ENCODE measurements around the gene ABCC4. TPM values are rescaled to one million over a fixed set of nuclear protein-coding genes. Genes with fewer than 3 reads are reported as not detected.

Gene ABCC4
- total RNA-seq, 1 donor from 2014 or later, result 4.9 TPM

DNA sequence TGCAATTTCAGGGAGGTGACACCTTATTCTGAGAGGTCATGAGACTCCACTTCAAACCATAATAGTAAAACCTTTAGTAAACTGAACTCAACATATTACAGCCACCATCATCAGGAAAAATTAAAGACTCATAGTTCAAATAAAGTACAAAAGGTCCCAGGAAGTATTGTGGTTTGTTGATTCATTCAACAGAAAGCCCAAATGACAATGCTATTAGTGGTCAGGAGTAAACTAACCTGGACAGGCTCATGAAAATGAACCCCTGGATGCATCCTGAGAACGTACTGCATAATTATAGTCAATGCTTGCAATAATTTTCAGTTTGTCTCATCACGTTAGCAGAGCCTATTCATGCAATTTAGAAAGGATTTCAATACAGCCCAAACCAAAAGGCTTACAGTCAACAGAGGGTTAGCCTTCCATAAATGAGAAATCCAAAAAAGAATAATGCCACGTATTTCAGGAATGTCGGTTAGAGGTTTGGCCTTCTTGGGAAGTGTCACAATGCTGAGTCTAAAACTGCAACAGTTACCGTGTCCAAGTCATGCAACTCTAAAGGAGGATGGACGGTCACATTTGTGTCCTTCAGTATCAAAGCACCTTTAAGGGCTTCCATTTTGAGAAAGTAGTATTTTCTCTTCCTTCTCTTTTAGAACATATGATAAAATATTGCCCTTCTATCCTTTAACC, 280.8 kb downstream of the ABCC4 start:
- Histone ChIP-seq H3K4me1 (no peaks in the 10 kb centered on the region), H3K9me3 (replicated peaks) (no peaks in the 10 kb centered on the region), H3K36me3 (peaks cover 14% of the 10 kb centered on the region), H3K27me3 (ENCODE audit: low read depth) (no peaks in the 10 kb centered on the region), H3K4me3 (no peak overlapping the region), H3K27ac (replicated peaks) (no peak overlapping the region)
- no peak for TF ChIP-seq CTCF (IDR thresholded peaks at IDR 0.05; ENCODE audit: borderline replicate concordance)
- intact Hi-C loops (cut with micrococcal nuclease), result no loop called here
- no peak for DNase-seq

GRCh38 chr13:95019886-95020285, 281.4 kb downstream of the ABCC4 start:
- no peaks in the 10 kb centered on the region for H3K27me3 ChIP-seq (ENCODE audit: low read depth)
- no peaks in the 10 kb centered on the region for H3K9me3 ChIP-seq (replicated peaks)
- H3K27ac ChIP-seq (replicated peaks), result no peak overlapping the region
- H3K36me3 ChIP-seq, result peaks cover 14% of the 10 kb centered on the region
- H3K4me3 ChIP-seq, result no peak overlapping the region
- H3K4me1 ChIP-seq, result no peaks in the 10 kb centered on the region
- no peak for TF ChIP-seq CTCF (IDR thresholded peaks at IDR 0.05; ENCODE audit: borderline replicate concordance)
- intact Hi-C loops (cut with micrococcal nuclease), result no loop called here
- DNase-seq, result no peak

DNA sequence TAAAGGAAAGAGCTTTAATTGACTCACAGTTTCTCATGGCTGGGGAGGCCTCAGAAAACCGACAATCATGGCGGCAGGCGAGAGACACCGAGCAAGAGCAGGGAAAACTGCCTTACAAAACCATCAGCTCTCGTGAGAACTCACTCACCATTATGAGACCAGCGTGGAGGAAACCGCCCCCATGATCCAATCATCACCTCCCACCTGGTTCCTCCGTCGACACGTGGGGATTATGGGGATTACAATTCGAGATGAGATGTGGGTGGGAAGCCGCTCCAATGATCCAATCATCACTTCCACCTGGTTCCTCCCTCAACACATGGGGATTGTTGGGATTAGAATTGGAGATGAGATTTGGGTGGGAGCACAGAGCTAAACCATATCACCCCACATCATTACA, 293.9 kb downstream of the ABCC4 start:
- no peak for DNase-seq
- intact Hi-C loops (cut with micrococcal nuclease), result no loop called here

GRCh38 chr13:95005300-95005699, 296.0 kb downstream of the ABCC4 start:
- Histone ChIP-seq H3K27me3 (ENCODE audit: low read depth) (peaks cover 46% of the 10 kb centered on the region), H3K27ac (replicated peaks) (no peak overlapping the region), H3K9me3 (replicated peaks) (no peaks in the 10 kb centered on the region), H3K4me3 (no peak overlapping the region), H3K36me3 (no peaks in the 10 kb centered on the region), H3K4me1 (peaks cover 6% of the 10 kb centered on the region)
- DNase-seq, result no peak
- no peak for TF ChIP-seq CTCF (IDR thresholded peaks at IDR 0.05; ENCODE audit: borderline replicate concordance)
- intact Hi-C loops (cut with micrococcal nuclease), result no loop called here

More for the DNA sequence above, 293.9 kb downstream of the ABCC4 start:
- Histone ChIP-seq H3K36me3 (no peaks in the 10 kb centered on the region), H3K4me3 (no peak overlapping the region), H3K4me1 (peaks cover 6% of the 10 kb centered on the region), H3K9me3 (replicated peaks) (no peaks in the 10 kb centered on the region), H3K27me3 (ENCODE audit: low read depth) (peaks cover 26% of the 10 kb centered on the region), H3K27ac (replicated peaks) (no peak overlapping the region)
- no peak for TF ChIP-seq CTCF (IDR thresholded peaks at IDR 0.05; ENCODE audit: borderline replicate concordance)

DNA sequence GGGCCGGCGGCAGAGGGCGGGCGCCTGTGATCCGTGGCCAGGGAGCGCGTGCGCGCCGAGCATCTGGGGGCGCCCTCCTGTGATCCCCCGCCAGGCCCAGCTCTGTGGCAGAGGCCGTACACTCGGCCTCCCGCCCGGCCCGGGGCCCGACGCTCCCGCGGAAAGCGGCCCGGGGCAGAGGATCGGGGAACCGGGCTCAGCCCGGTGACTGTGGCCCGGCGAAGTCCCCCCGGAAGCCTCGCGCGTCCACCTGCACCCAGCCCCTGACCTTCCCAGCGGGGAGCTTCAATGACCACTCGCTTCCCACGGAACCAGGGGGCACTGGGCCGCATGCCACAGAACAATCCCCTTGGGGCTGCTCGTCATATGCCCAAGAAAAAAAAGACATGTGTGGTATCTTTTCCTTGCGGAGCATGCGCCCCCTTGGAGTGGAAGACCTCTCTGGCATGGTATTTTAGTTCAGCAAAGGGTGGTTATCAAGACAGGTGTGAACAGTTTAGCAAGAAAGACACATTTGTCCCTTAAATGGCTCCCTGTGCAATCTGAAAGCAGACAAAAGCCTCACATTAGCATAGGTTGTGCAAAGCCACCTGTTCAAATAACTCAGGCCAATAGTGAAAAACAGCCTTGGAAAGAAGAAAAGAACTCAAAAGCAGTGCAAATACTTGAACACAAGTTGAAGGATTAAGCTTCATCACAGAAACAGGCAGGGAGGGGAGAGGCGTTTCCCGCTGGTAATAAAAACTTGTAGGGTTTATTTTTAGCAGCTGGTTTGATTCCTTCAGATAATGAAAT, 298.0 kb downstream of the ABCC4 start:
- no peaks in the 10 kb centered on the region for H3K36me3 ChIP-seq
- peak overlapping the region; percentile 42 for H3K4me3 ChIP-seq
- intact Hi-C loops (cut with micrococcal nuclease), result no loop called here
- no peak for DNase-seq
- TF ChIP-seq CTCF (IDR thresholded peaks at IDR 0.05; ENCODE audit: borderline replicate concordance), result no peak
- no peak overlapping the region for H3K27ac ChIP-seq (replicated peaks)
- no peaks in the 10 kb centered on the region for H3K9me3 ChIP-seq (replicated peaks)
- peaks cover 48% of the 10 kb centered on the region for H3K27me3 ChIP-seq (ENCODE audit: low read depth)
- peaks cover 6% of the 10 kb centered on the region for H3K4me1 ChIP-seq
